ENCODE measurements around the gene TTC33. TPM values are rescaled to one million over a fixed set of nuclear protein-coding genes. Genes with fewer than 3 reads are reported as not detected.

TTC33 gene
- total and polyA plus RNA-seq, 2 donors, result 13.2 to 38.4 TPM

GRCh38 chr5:40554054-40554453, 201.7 kb downstream of the TTC33 start:
- WGBS, result 89% methylated on average over 1 of the region's 1 CpG
- Histone ChIP-seq H3K4me1 (ENCODE audit: insufficient read depth) (no peaks in the 10 kb centered on the region), H3K27ac (ENCODE audit: low read depth) (no peak overlapping the region), H3K4me3 (ENCODE audit: low read depth, low read length) (no peak overlapping the region), H3K36me3 (ENCODE audit: insufficient read depth) (no peaks in the 10 kb centered on the region)
- DNase-seq (ENCODE audit: extremely low spot score), result no peak

- Histone ChIP-seq H3K27ac (ENCODE audit: low read depth) (no peak overlapping the region), H3K4me1 (ENCODE audit: insufficient read depth) (no peaks in the 10 kb centered on the region), H3K4me3 (ENCODE audit: low read depth, low read length) (no peak overlapping the region), H3K36me3 (ENCODE audit: insufficient read depth) (no peaks in the 10 kb centered on the region)
- 63% methylated on average over 3 of the region's 3 CpGs for WGBS
- no peak for DNase-seq (ENCODE audit: extremely low spot score)
Observed at GRCh38 chr5:40552981-40553380, 202.8 kb downstream of the TTC33 start.

GRCh38 chr5:40551496-40552491, 204.0 kb downstream of the TTC33 start:
- Histone ChIP-seq H3K36me3 (ENCODE audit: insufficient read depth) (no peaks in the 10 kb centered on the region), H3K27ac (ENCODE audit: low read depth) (no peak overlapping the region), H3K4me1 (ENCODE audit: insufficient read depth) (no peaks in the 10 kb centered on the region), H3K4me3 (ENCODE audit: low read depth, low read length) (no peak overlapping the region)
- WGBS, result 57% methylated on average over 8 of the region's 8 CpGs
- DNase-seq (ENCODE audit: extremely low spot score), result no peak

- no peaks in the 10 kb centered on the region for H3K4me1 ChIP-seq (ENCODE audit: insufficient read depth)
- no peak overlapping the region for H3K4me3 ChIP-seq (ENCODE audit: low read depth, low read length)
- no peak for DNase-seq (ENCODE audit: extremely low spot score)
- H3K36me3 ChIP-seq (ENCODE audit: insufficient read depth), result no peaks in the 10 kb centered on the region
- no peak overlapping the region for H3K27ac ChIP-seq (ENCODE audit: low read depth)
Observed at GRCh38 chr5:40550481-40550880, 205.3 kb downstream of the TTC33 start.

GRCh38 chr5:40549616-40550015, 206.1 kb downstream of the TTC33 start:
- DNase-seq (ENCODE audit: extremely low spot score), result no peak
- H3K4me3 ChIP-seq (ENCODE audit: low read depth, low read length), result no peak overlapping the region
- 0% methylated on average over 1 of the region's 1 CpG for WGBS
- no peak overlapping the region for H3K27ac ChIP-seq (ENCODE audit: low read depth)
- H3K4me1 ChIP-seq (ENCODE audit: insufficient read depth), result no peaks in the 10 kb centered on the region
- H3K36me3 ChIP-seq (ENCODE audit: insufficient read depth), result no peaks in the 10 kb centered on the region

GRCh38 chr5:40547994-40548575, 207.7 kb downstream of the TTC33 start:
- WGBS, result 43% methylated on average over 3 of the region's 3 CpGs
- Histone ChIP-seq H3K36me3 (ENCODE audit: insufficient read depth) (no peaks in the 10 kb centered on the region), H3K4me3 (ENCODE audit: low read depth, low read length) (no peak overlapping the region), H3K4me1 (ENCODE audit: insufficient read depth) (no peaks in the 10 kb centered on the region), H3K27ac (ENCODE audit: low read depth) (no peak overlapping the region)
- DNase-seq (ENCODE audit: extremely low spot score), result no peak

GRCh38 chr5:40547557-40547956, 208.2 kb downstream of the TTC33 start:
- H3K27ac ChIP-seq (ENCODE audit: low read depth), result no peak overlapping the region
- no peak for DNase-seq (ENCODE audit: extremely low spot score)
- H3K4me3 ChIP-seq (ENCODE audit: low read depth, low read length), result no peak overlapping the region
- H3K4me1 ChIP-seq (ENCODE audit: insufficient read depth), result no peaks in the 10 kb centered on the region
- 89% methylated on average over 4 of the region's 4 CpGs for WGBS
- no peaks in the 10 kb centered on the region for H3K36me3 ChIP-seq (ENCODE audit: insufficient read depth)

GRCh38 chr5:40540301-40540700, 215.5 kb downstream of the TTC33 start:
- Histone ChIP-seq H3K4me3 (ENCODE audit: low read depth, low read length) (no peak overlapping the region), H3K36me3 (ENCODE audit: insufficient read depth) (no peaks in the 10 kb centered on the region), H3K27ac (ENCODE audit: low read depth) (no peak overlapping the region), H3K4me1 (ENCODE audit: insufficient read depth) (no peaks in the 10 kb centered on the region)
- DNase-seq (ENCODE audit: extremely low spot score), result no peak

GRCh38 chr5:40524677-40525076, 231.1 kb downstream of the TTC33 start:
- Histone ChIP-seq H3K4me1 (ENCODE audit: insufficient read depth) (no peaks in the 10 kb centered on the region), H3K4me3 (ENCODE audit: low read depth, low read length) (no peak overlapping the region), H3K36me3 (ENCODE audit: insufficient read depth) (no peaks in the 10 kb centered on the region), H3K27ac (ENCODE audit: low read depth) (no peak overlapping the region)
- WGBS, result 85% methylated on average over 1 of the region's 1 CpG
- no peak for DNase-seq (ENCODE audit: extremely low spot score)

GRCh38 chr5:40521925-40522324, 233.8 kb downstream of the TTC33 start:
- H3K4me3 ChIP-seq (ENCODE audit: low read depth, low read length), result no peak overlapping the region
- no peaks in the 10 kb centered on the region for H3K36me3 ChIP-seq (ENCODE audit: insufficient read depth)
- DNase-seq (ENCODE audit: extremely low spot score), result no peak
- H3K27ac ChIP-seq (ENCODE audit: low read depth), result no peak overlapping the region
- H3K4me1 ChIP-seq (ENCODE audit: insufficient read depth), result no peaks in the 10 kb centered on the region

GRCh38 chr5:40521108-40521785, 234.5 kb downstream of the TTC33 start:
- no peak overlapping the region for H3K4me3 ChIP-seq (ENCODE audit: low read depth, low read length)
- no peak overlapping the region for H3K27ac ChIP-seq (ENCODE audit: low read depth)
- no peaks in the 10 kb centered on the region for H3K4me1 ChIP-seq (ENCODE audit: insufficient read depth)
- DNase-seq (ENCODE audit: extremely low spot score), result no peak
- H3K36me3 ChIP-seq (ENCODE audit: insufficient read depth), result no peaks in the 10 kb centered on the region
- WGBS, result 80% methylated on average over 3 of the region's 3 CpGs

- WGBS, result 80% methylated on average over 4 of the region's 4 CpGs
- Histone ChIP-seq H3K36me3 (ENCODE audit: insufficient read depth) (no peaks in the 10 kb centered on the region), H3K27ac (ENCODE audit: low read depth) (no peak overlapping the region), H3K4me3 (ENCODE audit: low read depth, low read length) (no peak overlapping the region), H3K4me1 (ENCODE audit: insufficient read depth) (no peaks in the 10 kb centered on the region)
- DNase-seq (ENCODE audit: extremely low spot score), result no peak
Observed at GRCh38 chr5:40518485-40518917, 237.3 kb downstream of the TTC33 start.

GRCh38 chr5:40515476-40515875, 240.3 kb downstream of the TTC33 start:
- H3K4me1 ChIP-seq (ENCODE audit: insufficient read depth), result no peaks in the 10 kb centered on the region
- H3K27ac ChIP-seq (ENCODE audit: low read depth), result no peak overlapping the region
- no peaks in the 10 kb centered on the region for H3K36me3 ChIP-seq (ENCODE audit: insufficient read depth)
- no peak overlapping the region for H3K4me3 ChIP-seq (ENCODE audit: low read depth, low read length)
- 85% methylated on average over 4 of the region's 4 CpGs for WGBS
- no peak for DNase-seq (ENCODE audit: extremely low spot score)

- no peak for DNase-seq (ENCODE audit: extremely low spot score)
- no peak overlapping the region for H3K27ac ChIP-seq (ENCODE audit: low read depth)
- H3K4me1 ChIP-seq (ENCODE audit: insufficient read depth), result no peaks in the 10 kb centered on the region
- H3K36me3 ChIP-seq (ENCODE audit: insufficient read depth), result no peaks in the 10 kb centered on the region
- WGBS, result 79% methylated on average over 5 of the region's 5 CpGs
- no peak overlapping the region for H3K4me3 ChIP-seq (ENCODE audit: low read depth, low read length)
Observed at GRCh38 chr5:40514976-40515375, 240.8 kb downstream of the TTC33 start.
